Dermis blood vessel endothelial cell (primary cell): Measurements from ENCODE around the gene DNALI1. TPM values are rescaled to one million over a fixed set of nuclear protein-coding genes. Genes with fewer than 3 reads are reported as not detected.
A peak's percentile ranks its signal among the peaks of the same experiment; 100 is the strongest.
"Not testable (repeated sequence)": the region's sequence is repeated elsewhere in the genome, so short reads cannot be mapped to it uniquely, and the experiment has no call there.

Experiments
- DNase-seq: peaks from one replicate; pipeline ENCODE4 v3.0.0; 2010
- total RNA-seq: library from RNA; depleted of rRNA; stranded (reverse); fragments of >200 nt; gene quantifications from 2 replicates; pipeline ENCODE4 v1.2.3, GENCODE V29; 2014

The DNALI1 gene
- total RNA-seq = 0.37 and 0.51 TPM in 2 replicates

GRCh38 chr1:37556712-37557196, at the start of gene DNALI1:
TSS of gene DNALI1 (plus strand) at chr1:37556940. CDS start at chr1:37556995, 55 bp downstream.
- DNase-seq = peak; percentile 96

GRCh38 chr1:37509181-37509580, 47.6 kb upstream of the DNALI1 start:
- peak; percentile 21 for DNase-seq

GRCh38 chr1:37513795-37514349, 42.9 kb upstream of the DNALI1 start:
- DNase-seq = peak; percentile 39

GRCh38 chr1:37514350-37515184, 42.2 kb upstream of the DNALI1 start, which contains the start of gene MEAF6:
TSS of gene MEAF6 (minus strand) at chr1:37514766. CDS start at chr1:37514746, 20 bp downstream.
- peak; percentile 88 for DNase-seq

- no peak for DNase-seq
Observed at GRCh38 chr1:37515185-37516034, 41.3 kb upstream of the DNALI1 start.

GRCh38 chr1:37517569-37517968, 39.2 kb upstream of the DNALI1 start:
- DNase-seq = no peak

GRCh38 chr1:37518241-37518640, 38.5 kb upstream of the DNALI1 start:
- DNase-seq = not testable (repeated sequence)

GRCh38 chr1:37518929-37519328, 37.8 kb upstream of the DNALI1 start:
- DNase-seq = not testable (repeated sequence)

- no peak for DNase-seq
Observed at GRCh38 chr1:37519613-37520012, 37.1 kb upstream of the DNALI1 start.

GRCh38 chr1:37529888-37530287, 26.9 kb upstream of the DNALI1 start:
- DNase-seq = not testable (repeated sequence)

GRCh38 chr1:37532418-37533156, 24.2 kb upstream of the DNALI1 start:
- not testable (repeated sequence) for DNase-seq

- peak; percentile 28 for DNase-seq
Observed at GRCh38 chr1:37533317-37534093, 23.2 kb upstream of the DNALI1 start.

GRCh38 chr1:37537378-37537777, 19.4 kb upstream of the DNALI1 start:
- DNase-seq = peak; percentile 8

GRCh38 chr1:37539154-37539553, 17.6 kb upstream of the DNALI1 start:
- not testable (repeated sequence) for DNase-seq

- DNase-seq = no peak
Observed at GRCh38 chr1:37540036-37540785, 16.5 kb upstream of the DNALI1 start.

GRCh38 chr1:37544530-37544929, 12.2 kb upstream of the DNALI1 start:
- no peak for DNase-seq

GRCh38 chr1:37545019-37545418, 11.7 kb upstream of the DNALI1 start:
- no peak for DNase-seq

GRCh38 chr1:37549341-37549740, 7.4 kb upstream of the DNALI1 start:
- DNase-seq = no peak

GRCh38 chr1:37553598-37553926, 3.2 kb upstream of the DNALI1 start:
- DNase-seq = no peak

GRCh38 chr1:37553927-37554808, 2.6 kb upstream of the DNALI1 start, which contains the start of gene SNIP1:
TSS of gene SNIP1 (minus strand) at chr1:37554293. CDS start at chr1:37554229, 64 bp downstream.
- peak; percentile 92 for DNase-seq
